GM23338 (cell line): ENCODE measurements around the gene NSUN4. TPM values are rescaled to one million over a fixed set of nuclear protein-coding genes. Genes with fewer than 3 reads are reported as not detected.
"Not testable (repeated sequence)": the region's sequence is repeated elsewhere in the genome, so short reads cannot be mapped to it uniquely, and the experiment has no call there.

Experiments
- ATAC-seq: fragments of 200-7000 bp; cut with Tn5 transposase; 3 replicates; pipeline ENCODE4 v1.9.1; 2020
- DNase-seq: peaks from one replicate; pipeline ENCODE4 v3.0.0-alpha.2; 2015; ENCODE audit warnings: low spot score
- H2AFZ ChIP-seq: fragments of 200-600 bp; sonication (generic); 2 replicates; pipeline ENCODE4 v1.8.0; 2016; ENCODE audit warnings: antibody characterized with exemption, mild to moderate bottlenecking, moderate library complexity
- H3F3A ChIP-seq: fragments of 200-600 bp; sonication (generic); replicated peaks from 2 replicates; pipeline ENCODE4 v1.8.0; 2017; ENCODE audit warnings: antibody characterized with exemption, mixed run types, low read depth
- H3K27ac ChIP-seq: fragments of 200-600 bp; sonication (generic); 2 replicates; pipeline ENCODE4 v1.6.1; 2016; ENCODE audit warnings: low read depth
- H3K27me3 ChIP-seq: fragments of 200-600 bp; sonication (generic); 2 replicates; pipeline ENCODE4 v1.8.0; 2016; ENCODE audit warnings: mild to moderate bottlenecking, mixed run types, moderate library complexity; ENCODE audit not compliant: insufficient read depth
- H3K36me3 ChIP-seq: fragments of 200-600 bp; sonication (generic); 2 replicates; pipeline ENCODE4 v1.8.0; 2016; ENCODE audit warnings: mild to moderate bottlenecking; ENCODE audit not compliant: insufficient read depth
- H3K4me1 ChIP-seq: fragments of 200-600 bp; sonication (generic); 2 replicates; pipeline ENCODE4 v1.8.0; 2016; ENCODE audit warnings: mild to moderate bottlenecking, moderate library complexity; ENCODE audit not compliant: insufficient read depth
- H3K4me2 ChIP-seq: fragments of 200-600 bp; sonication (generic); 2 replicates; pipeline ENCODE4 v1.7.1; 2017; ENCODE audit warnings: mixed run types
- H3K4me3 ChIP-seq: fragments of 200-600 bp; sonication (generic); 2 replicates; pipeline ENCODE4 v1.6.1; 2016; ENCODE audit warnings: mixed run types
- H3K79me2 ChIP-seq: fragments of 200-600 bp; sonication (generic); replicated peaks from 2 replicates; pipeline ENCODE4 v1.8.0; 2017; ENCODE audit warnings: mild to moderate bottlenecking; ENCODE audit not compliant: insufficient read depth
- H3K9me2 ChIP-seq: fragments of 200-600 bp; sonication (generic); 2 replicates; pipeline ENCODE4 v1.8.0; 2017; ENCODE audit not compliant: insufficient read depth
- H4K20me1 ChIP-seq: fragments of 200-600 bp; sonication (generic); replicated peaks from 2 replicates; pipeline ENCODE4 v1.8.0; 2017; ENCODE audit warnings: mild to moderate bottlenecking; ENCODE audit not compliant: insufficient read depth
- H3K27ac Mint-ChIP-seq: 2 replicates; pipeline ENCODE4 v1.8.0; 2020; ENCODE audit warnings: inconsistent platforms, mild to moderate bottlenecking, moderate library complexity, mixed read lengths
- H3K27me3 Mint-ChIP-seq: 3 replicates; pipeline ENCODE4 v1.8.0; 2022; ENCODE audit warnings: low read depth, mild to moderate bottlenecking, moderate library complexity, mixed read lengths, inconsistent platforms; ENCODE audit not compliant: insufficient read depth, poor library complexity
- H3K36me3 Mint-ChIP-seq: 3 replicates; pipeline ENCODE4 v1.8.0; 2021; ENCODE audit warnings: low read depth, mild to moderate bottlenecking, inconsistent platforms, moderate library complexity, mixed read lengths
- H3K4me1 Mint-ChIP-seq: 3 replicates; pipeline ENCODE4 v1.8.0; 2020; ENCODE audit warnings: mild to moderate bottlenecking, inconsistent platforms, mixed read lengths
- H3K4me3 Mint-ChIP-seq: 3 replicates; pipeline ENCODE4 v1.8.0; 2021; ENCODE audit warnings: moderate library complexity, mild to moderate bottlenecking, inconsistent platforms, mixed read lengths
- H3K9me3 Mint-ChIP-seq: 3 replicates; pipeline ENCODE4 v1.8.0; 2020; ENCODE audit warnings: moderate library complexity, mild to moderate bottlenecking, inconsistent platforms, mixed read lengths
- CREB1 ChIP-seq: fragments of 250-450 bp; sonication (Bioruptor Pico); IDR thresholded peaks from 2 replicates; pipeline ENCODE4 v1.5.0; 2020; ENCODE audit warnings: low read depth, mild to moderate bottlenecking, moderate library complexity
- EZH2phosphoT487 ChIP-seq: fragments of 200-600 bp; sonication (generic); IDR thresholded peaks from one replicate; pipeline ENCODE4 v1.8.1; 2018; ENCODE audit warnings: antibody characterized with exemption; ENCODE audit not compliant: unreplicated experiment
- ZNF114 ChIP-seq: fragments of 250-450 bp; sonication (Bioruptor Pico); IDR thresholded peaks from 2 replicates; pipeline ENCODE4 v1.5.0; 2020; ENCODE audit warnings: mild to moderate bottlenecking, moderate library complexity
- ZNF331 ChIP-seq: fragments of 250-450 bp; sonication (Bioruptor Pico); IDR thresholded peaks from 2 replicates; pipeline ENCODE4 v1.5.0; 2020; ENCODE audit warnings: low read depth, mild to moderate bottlenecking, moderate library complexity
- ZNF462 ChIP-seq: fragments of 250-450 bp; sonication (Bioruptor Pico); IDR thresholded peaks from 2 replicates; pipeline ENCODE4 v1.5.0; 2020; ENCODE audit warnings: mild to moderate bottlenecking, moderate library complexity
- polyA plus RNA-seq: library from polyadenylated mRNA; unstranded; fragments of >200 nt; fragmentation: Nextera tagmentation; extraction: Ambion mirVana; gene quantifications from 2 replicates; pipeline ENCODE4 v1.2.1, GENCODE V29; 2016
- total RNA-seq: library from RNA; depleted of rRNA; stranded (reverse); fragments of >200 nt; shearing (Covaris generic); gene quantifications from 2 replicates; pipeline ENCODE4 v1.2.3, GENCODE V29; 2014

NSUN4 gene
- total and polyA plus RNA-seq, 2 experiments from 2014 or later, result 8.9 to 11.6 TPM

- TF ChIP-seq ZNF462 (no peak), EZH2phosphoT487 (no peak)
Observed at GRCh38 chr1:46352363-46352762, 11.8 kb downstream of the NSUN4 start (continued).

- H3K27me3 ChIP-seq, H3K9me2 ChIP-seq, H2AFZ ChIP-seq, H3F3A ChIP-seq, DNase-seq, H3K27ac Mint-ChIP-seq, H3K4me3 ChIP-seq, H3K27ac ChIP-seq, H3K27me3 Mint-ChIP-seq, H3K4me1 Mint-ChIP-seq, H3K9me3 Mint-ChIP-seq, H3K4me3 Mint-ChIP-seq, ATAC-seq, H3K4me1 ChIP-seq, H3K4me2 ChIP-seq, H3K79me2 ChIP-seq: not testable (repeated sequence)
- H3K36me3 Mint-ChIP-seq, result peaks cover 61% of the 10 kb centered on the region
- H3K36me3 ChIP-seq, result peaks cover 25% of the 10 kb centered on the region
- 0 out of 2 replicates have a peak, but pooled peaks cover 12% of the 10 kb centered on the region for H4K20me1 ChIP-seq
Observed at GRCh38 chr1:46355920-46356319, 15.3 kb downstream of the NSUN4 start.

- H3K4me3 Mint-ChIP-seq, result no peak overlapping the region
- no peak for TF ChIP-seq ZNF114 (CRISPR knock-in tag)
- TF ChIP-seq EZH2phosphoT487, result no peak
- no peak for TF ChIP-seq ZNF462
- TF ChIP-seq ZNF331, result no peak
- no peak for TF ChIP-seq CREB1 (CRISPR knock-in tag)
Observed at GRCh38 chr1:46362158-46362557, 21.6 kb downstream of the NSUN4 start.

More at GRCh38 chr1:46362158-46362557, 21.6 kb downstream of the NSUN4 start:
- ATAC-seq, result no peak
- H3K36me3 Mint-ChIP-seq, result peaks cover 54% of the 10 kb centered on the region
- Histone ChIP-seq H3F3A (peaks cover 1% of the 10 kb centered on the region; the same call in 1 of the 2 replicates), H3K9me2 (no peaks in the 10 kb centered on the region), H3K27ac (no peak overlapping the region), H3K79me2 (no peaks in the 10 kb centered on the region), H3K27me3 (no peaks in the 10 kb centered on the region), H2AFZ (no peak overlapping the region), H3K4me1 (no peaks in the 10 kb centered on the region), H4K20me1 (peaks cover 6% of the 10 kb centered on the region; the same call in 1 of the 2 replicates), H3K4me3 (no peak overlapping the region), H3K36me3 (peaks cover 17% of the 10 kb centered on the region), H3K4me2 (no peak overlapping the region)
- peaks cover 1% of the 10 kb centered on the region for H3K27me3 Mint-ChIP-seq
- no peaks in the 10 kb centered on the region for H3K9me3 Mint-ChIP-seq
- no peaks in the 10 kb centered on the region for H3K4me1 Mint-ChIP-seq
- no peak for DNase-seq
- no peak overlapping the region for H3K27ac Mint-ChIP-seq
